Bronchial epithelial cell (primary cell): ENCODE results near the gene SPRYD3. TPM values are rescaled to one million over a fixed set of nuclear protein-coding genes. Genes with fewer than 3 reads are reported as not detected.

ENCODE experiments used
- DNase-seq: peaks from one replicate; pipeline ENCODE4 v3.0.0-alpha.2; 2010; ENCODE audit warnings: low read depth
- FAIRE-seq: peaks from 2 replicates; lab custom pipeline; 2011; peaks lifted over from hg19 to GRCh38; lab: Jason Lieb, UNC
- H3K27me3 ChIP-seq: 2 replicates; pipeline ENCODE4 v1.5.1; 2011; ENCODE audit warnings: low read length; ENCODE audit not compliant: control insufficient read depth, insufficient read depth
- H3K36me3 ChIP-seq: 2 replicates; pipeline ENCODE4 v1.5.1; 2011; ENCODE audit warnings: low read length; ENCODE audit not compliant: control insufficient read depth, insufficient read depth
- H3K4me3 ChIP-seq: 2 replicates; pipeline ENCODE4 v1.5.1; 2011; ENCODE audit warnings: mild to moderate bottlenecking, low read depth, low read length, control low read depth
- total RNA-seq: library from RNA; depleted of rRNA; stranded (reverse); fragments of >200 nt; gene quantifications from 2 replicates; pipeline ENCODE4 v1.2.1, GENCODE V29; 2014
- TF ChIP-seq, protein P1 (sequence below): IDR thresholded peaks from 2 replicates; pipeline ENCODE4 v1.5.1; 2011; ENCODE audit warnings: mild to moderate bottlenecking, moderate library complexity, low read length, control low read depth, inconsistent platforms; ENCODE audit not compliant: insufficient read depth, severe bottlenecking

Gene SPRYD3
- total RNA-seq, 1 donor from 2014 or later, result 18.7 TPM

DNA sequence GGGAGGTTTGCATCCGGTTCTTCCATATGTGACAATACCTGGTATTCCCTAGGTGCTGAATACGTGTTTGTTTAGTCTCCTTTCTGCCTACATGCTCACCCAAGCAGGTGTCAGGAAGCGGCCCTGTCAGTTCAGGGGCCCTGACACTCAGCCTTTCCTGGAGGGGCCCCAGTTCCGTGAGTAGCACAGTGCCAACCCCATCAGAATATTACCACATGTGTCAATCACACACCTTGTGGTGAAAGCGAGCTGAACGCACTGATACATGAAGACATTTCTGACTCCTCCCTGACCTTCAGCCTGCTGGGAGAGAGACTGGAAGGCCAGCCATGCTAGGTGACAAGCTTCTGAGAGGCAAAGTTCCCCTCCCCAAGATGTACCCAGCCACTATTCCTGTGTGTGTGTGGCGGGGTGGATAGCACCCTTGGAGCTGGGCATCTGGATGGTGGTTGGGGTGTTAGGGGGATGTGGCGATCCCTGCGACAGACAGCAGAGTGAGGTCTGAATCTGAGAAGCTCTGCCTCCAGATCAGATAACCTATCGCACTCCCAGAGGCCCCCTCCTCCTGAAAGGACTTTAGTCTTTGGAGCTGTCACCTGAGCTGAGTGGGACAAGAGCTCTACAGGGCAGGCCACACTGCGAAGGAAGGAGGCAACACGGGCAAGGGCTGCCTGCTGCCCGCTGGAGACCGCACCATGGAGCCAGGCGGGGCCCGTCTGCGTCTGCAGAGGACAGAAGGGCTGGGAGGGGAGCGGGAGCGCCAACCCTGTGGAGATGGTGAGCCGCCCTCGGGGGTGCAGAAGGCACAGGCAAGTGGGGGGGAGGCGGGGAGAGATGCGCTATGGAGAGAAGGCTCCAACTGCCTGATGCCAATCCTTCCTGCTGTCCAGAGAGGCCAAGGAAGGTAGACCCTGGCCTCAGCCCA is 24.0 kb upstream of the SPRYD3 start, which contains the start of gene SOAT2:
Gene SOAT2 (plus strand): TSS at position 604 of the 925 bp plus-strand sequence. CDS start 92 bp downstream, at position 696.
- H3K36me3 ChIP-seq, result no peaks in the 10 kb centered on the region
- no peaks in the 10 kb centered on the region for H3K27me3 ChIP-seq
- TF ChIP-seq, protein P1, sequence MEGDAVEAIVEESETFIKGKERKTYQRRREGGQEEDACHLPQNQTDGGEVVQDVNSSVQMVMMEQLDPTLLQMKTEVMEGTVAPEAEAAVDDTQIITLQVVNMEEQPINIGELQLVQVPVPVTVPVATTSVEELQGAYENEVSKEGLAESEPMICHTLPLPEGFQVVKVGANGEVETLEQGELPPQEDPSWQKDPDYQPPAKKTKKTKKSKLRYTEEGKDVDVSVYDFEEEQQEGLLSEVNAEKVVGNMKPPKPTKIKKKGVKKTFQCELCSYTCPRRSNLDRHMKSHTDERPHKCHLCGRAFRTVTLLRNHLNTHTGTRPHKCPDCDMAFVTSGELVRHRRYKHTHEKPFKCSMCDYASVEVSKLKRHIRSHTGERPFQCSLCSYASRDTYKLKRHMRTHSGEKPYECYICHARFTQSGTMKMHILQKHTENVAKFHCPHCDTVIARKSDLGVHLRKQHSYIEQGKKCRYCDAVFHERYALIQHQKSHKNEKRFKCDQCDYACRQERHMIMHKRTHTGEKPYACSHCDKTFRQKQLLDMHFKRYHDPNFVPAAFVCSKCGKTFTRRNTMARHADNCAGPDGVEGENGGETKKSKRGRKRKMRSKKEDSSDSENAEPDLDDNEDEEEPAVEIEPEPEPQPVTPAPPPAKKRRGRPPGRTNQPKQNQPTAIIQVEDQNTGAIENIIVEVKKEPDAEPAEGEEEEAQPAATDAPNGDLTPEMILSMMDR, result no peak
- no peak within 1 kb of the TSS for H3K4me3 ChIP-seq
- FAIRE-seq, result peak; percentile 28
- DNase-seq, result no peak

DNA sequence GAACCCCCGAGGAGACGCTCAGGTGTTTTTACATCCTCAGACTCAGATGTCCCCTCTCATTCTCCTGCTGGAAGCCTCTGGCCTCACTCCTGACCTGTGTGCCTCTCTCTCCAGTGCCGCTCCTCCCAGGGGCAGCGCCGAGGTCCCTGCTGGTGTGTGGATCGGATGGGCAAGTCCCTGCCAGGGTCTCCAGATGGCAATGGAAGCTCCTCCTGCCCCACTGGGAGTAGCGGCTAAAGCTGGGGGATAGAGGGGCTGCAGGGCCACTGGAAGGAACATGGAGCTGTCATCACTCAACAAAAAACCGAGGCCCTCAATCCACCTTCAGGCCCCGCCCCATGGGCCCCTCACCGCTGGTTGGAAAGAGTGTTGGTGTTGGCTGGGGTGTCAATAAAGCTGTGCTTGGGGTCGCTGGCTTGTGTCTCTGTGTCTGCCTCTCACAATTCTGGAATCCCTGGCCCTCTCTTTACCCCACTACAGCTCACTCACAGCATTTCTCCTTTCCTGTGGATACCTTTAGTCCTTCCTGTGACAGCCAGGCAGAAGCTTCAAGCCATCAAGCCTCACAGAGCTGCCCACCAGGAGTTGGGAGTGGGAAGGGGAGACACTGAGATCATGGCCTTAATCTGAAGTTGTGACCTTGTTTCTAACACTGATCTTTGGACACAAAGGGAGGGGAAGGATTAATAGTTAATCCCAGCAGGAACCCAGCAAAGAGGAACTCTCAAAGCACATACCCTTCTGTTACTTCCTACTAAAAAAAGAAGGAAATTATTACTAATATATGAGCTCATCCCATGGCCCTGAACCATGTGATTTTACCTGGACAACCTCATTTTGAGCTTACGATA is 23.0 kb upstream of the SPRYD3 start:
- TF ChIP-seq, protein P1, result no peak
- H3K27me3 ChIP-seq, result no peaks in the 10 kb centered on the region
- H3K36me3 ChIP-seq, result no peaks in the 10 kb centered on the region
- FAIRE-seq (no peak), DNase-seq (no peak)
- no peak overlapping the region for H3K4me3 ChIP-seq

DNA sequence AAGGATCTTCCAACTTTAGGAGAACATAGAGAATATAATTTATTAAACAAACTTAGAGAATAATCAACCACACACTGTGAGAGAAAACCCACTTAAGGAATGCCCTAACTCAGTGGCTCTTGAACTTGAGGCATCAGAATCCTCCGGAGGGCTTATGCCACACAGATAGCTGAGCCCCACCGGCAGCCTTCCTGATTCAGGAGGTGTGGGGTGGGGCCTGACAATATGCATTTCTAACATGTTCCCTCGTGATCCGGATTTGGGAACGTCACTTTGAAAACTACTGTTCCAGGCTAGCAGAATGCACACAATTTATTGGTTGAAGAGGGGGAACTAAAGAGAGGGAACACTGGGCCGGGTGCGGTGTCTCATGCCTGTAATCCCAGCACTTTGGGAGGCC is 22.1 kb upstream of the SPRYD3 start:
- Histone ChIP-seq H3K27me3 (no peaks in the 10 kb centered on the region), H3K36me3 (no peaks in the 10 kb centered on the region), H3K4me3 (no peak overlapping the region)
- TF ChIP-seq, protein P1, result no peak
- DNase-seq (no peak), FAIRE-seq (no peak)

DNA sequence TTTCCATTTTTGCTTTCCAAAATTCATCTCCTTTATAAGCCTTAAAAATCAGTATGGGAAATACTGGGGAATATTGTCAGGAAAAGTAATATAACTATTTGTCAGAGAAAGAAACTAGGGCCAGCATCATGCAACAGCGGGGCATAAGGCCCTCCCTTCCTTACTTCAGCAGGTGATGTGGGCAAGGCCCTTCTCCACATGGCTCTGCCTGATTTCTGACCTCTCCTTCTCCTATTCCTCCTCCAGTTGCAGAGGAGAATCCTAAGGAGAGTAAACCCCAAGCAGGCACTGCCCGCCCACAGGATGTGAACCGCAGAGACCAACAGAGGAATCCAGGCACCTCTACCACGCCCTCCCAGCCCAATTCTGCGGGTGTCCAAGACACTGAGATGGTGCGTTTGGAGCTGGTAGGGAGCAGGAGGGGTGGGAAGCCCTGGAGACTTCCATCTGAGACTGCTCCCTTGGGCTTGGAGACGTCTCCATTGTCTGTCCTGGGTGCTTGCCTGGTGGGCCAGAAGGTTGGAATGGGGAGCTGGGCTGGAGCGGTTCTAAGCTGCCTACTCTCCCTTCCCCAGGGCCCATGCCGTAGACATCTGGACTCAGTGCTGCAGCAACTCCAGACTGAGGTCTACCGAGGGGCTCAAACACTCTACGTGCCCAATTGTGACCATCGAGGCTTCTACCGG is 21.4 kb upstream of the SPRYD3 start:
- no peak for FAIRE-seq
- Histone ChIP-seq H3K36me3 (no peaks in the 10 kb centered on the region), H3K27me3 (no peaks in the 10 kb centered on the region), H3K4me3 (no peak overlapping the region)
- TF ChIP-seq, protein P1, result no peak
- DNase-seq, result no peak

DNA sequence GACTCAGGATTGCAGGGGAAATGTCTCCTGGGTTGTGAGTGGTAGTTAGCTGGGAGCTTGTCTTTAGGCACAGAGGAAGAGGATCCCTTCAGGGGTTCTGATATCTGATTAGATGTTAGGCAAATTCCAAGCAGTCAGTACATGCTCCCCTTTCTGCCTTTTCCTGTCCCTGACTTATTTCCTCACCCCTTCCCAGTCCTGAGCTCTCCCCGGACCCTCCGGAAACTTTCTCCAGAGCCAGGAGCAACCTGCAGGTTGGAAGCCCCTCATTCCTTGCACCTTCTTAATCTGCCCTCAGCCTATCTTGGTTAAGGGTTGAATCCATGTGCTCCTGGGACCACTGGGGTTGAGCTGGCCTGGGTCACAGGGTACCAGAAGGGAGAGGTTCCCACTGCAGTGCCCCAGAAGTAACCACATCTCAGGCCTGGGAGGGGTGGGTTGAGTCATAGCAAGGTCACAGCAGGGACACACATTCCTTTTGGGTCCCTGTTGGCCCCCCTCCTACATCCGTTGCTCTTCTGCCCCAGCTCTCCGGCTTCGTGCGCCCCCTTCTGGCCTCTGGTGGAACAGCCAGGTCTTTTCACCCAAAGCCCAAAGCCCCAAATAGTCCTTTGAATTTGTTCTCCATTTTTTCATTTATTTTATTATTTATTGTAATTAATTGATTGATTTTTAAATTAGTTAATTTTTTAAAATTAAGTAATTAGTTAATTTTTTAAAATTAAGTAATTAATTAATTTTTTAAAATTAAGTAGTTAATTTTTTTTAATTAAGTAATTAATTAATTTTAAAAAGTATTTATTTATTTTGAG is 20.1 kb upstream of the SPRYD3 start:
- TF ChIP-seq, protein P1, result peak; percentile 85
- no peak for FAIRE-seq
- DNase-seq, result peak; percentile 80

More for the DNA sequence above, 20.1 kb upstream of the SPRYD3 start:
- H3K27me3 ChIP-seq, result no peaks in the 10 kb centered on the region
- no peaks in the 10 kb centered on the region for H3K36me3 ChIP-seq
- H3K4me3 ChIP-seq, result no peak overlapping the region
